Measurements from ENCODE around the gene MFF.
A peak's percentile ranks its signal among the peaks of the same experiment; 100 is the strongest.

The MFF gene

DNA sequence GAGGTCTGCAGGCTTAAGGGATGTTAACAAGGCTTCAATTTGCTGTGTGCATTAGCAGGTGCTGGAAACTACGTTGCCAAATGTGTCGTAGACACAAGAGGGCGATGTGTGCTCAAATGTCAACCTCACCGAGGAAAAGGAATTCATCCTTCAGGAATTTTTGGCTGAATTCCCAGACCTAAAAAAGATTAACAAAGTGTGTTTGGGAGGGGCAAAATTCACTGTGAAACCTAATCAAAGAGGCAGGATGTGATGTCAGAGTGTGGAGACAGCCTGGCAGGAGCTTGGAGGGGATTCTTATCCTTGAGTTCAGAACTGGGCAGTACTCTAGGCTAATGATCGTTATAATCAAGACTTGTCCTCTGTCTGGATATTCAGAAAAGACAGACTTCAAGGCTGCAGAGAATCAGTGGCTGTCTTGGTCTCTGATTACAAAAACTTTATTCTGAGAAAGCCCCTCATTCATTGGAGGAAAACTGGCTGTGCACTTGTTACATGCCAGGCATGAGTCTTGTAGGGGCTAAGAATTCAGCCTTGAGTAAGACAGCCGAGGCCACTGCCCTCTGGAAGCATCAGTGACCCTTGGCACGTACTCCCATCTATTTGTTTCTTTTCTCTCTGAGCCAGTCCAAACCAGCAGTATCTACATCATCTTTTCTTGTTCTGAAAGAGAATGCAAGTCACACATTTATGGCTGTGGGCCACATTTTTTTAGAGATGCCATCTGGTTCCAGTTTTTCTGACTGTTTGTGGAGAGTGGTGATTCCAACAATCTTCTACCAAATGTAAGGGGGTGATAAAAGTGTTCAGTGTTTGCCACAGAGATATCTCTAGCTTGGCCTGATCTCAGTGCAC is 81.4 kb downstream of the MFF start:
- Histone ChIP-seq H2AFZ (ENCODE audit: low read length) (peak overlapping the region; percentile 49), H3K36me3 (ENCODE audit: insufficient read depth, low read length) (no peaks in the 10 kb centered on the region), H3K4me1 (ENCODE audit: insufficient read depth, low read length, poor library complexity, severe bottlenecking) (peaks cover 3% of the 10 kb centered on the region)

More for the DNA sequence above, 81.4 kb downstream of the MFF start:
- H3K27me3 ChIP-seq (ENCODE audit: insufficient read depth, low read length, poor library complexity, severe bottlenecking), result no peaks in the 10 kb centered on the region
- TF ChIP-seq EZH2phosphoT487 (IDR thresholded peaks at IDR 0.05; ENCODE audit: borderline replicate concordance), result no peak
- TF ChIP-seq, protein P1, sequence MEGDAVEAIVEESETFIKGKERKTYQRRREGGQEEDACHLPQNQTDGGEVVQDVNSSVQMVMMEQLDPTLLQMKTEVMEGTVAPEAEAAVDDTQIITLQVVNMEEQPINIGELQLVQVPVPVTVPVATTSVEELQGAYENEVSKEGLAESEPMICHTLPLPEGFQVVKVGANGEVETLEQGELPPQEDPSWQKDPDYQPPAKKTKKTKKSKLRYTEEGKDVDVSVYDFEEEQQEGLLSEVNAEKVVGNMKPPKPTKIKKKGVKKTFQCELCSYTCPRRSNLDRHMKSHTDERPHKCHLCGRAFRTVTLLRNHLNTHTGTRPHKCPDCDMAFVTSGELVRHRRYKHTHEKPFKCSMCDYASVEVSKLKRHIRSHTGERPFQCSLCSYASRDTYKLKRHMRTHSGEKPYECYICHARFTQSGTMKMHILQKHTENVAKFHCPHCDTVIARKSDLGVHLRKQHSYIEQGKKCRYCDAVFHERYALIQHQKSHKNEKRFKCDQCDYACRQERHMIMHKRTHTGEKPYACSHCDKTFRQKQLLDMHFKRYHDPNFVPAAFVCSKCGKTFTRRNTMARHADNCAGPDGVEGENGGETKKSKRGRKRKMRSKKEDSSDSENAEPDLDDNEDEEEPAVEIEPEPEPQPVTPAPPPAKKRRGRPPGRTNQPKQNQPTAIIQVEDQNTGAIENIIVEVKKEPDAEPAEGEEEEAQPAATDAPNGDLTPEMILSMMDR (conservative IDR thresholded peaks at IDR 0.05; ENCODE audit: low read length), result peak; percentile 85
- H3K4me3 ChIP-seq (ENCODE audit: low read length, poor library complexity, severe bottlenecking), result no peak overlapping the region
- peak overlapping the region; percentile 32 for H3K4me2 ChIP-seq (ENCODE audit: low read depth, low read length, poor library complexity, severe bottlenecking)
- no peaks in the 10 kb centered on the region for H3K79me2 ChIP-seq (ENCODE audit: insufficient read depth, low read length)
- no peaks in the 10 kb centered on the region for H3K9me2 ChIP-seq (replicated peaks; ENCODE audit: low read depth, low read length)
- no peaks in the 10 kb centered on the region for H3F3A ChIP-seq (ENCODE audit: low read depth)
- no peaks in the 10 kb centered on the region for H3K9me3 ChIP-seq (ENCODE audit: insufficient read depth, low read depth, low read length)
- no peak overlapping the region for H3K9ac ChIP-seq (ENCODE audit: low read depth, low read length, poor library complexity, severe bottlenecking)
- H4K20me1 ChIP-seq (ENCODE audit: insufficient read depth, low read length, poor library complexity, severe bottlenecking), result no peaks in the 10 kb centered on the region
